H1 (cell line): Measurements from ENCODE around the gene COL10A1. TPM values are rescaled to one million over a fixed set of nuclear protein-coding genes. Genes with fewer than 3 reads are reported as not detected.

ENCODE experiments used
- CTCF ChIA-PET: fragments of 300-600 bp; sonication (Branson Sonifier 250); formaldehyde crosslinking; loops from one replicate; lab custom pipeline; 2021; ENCODE audit not compliant: partially characterized antibody; lab: Charles Lee
- POLR2A ChIA-PET: fragments of 300-600 bp; sonication (Branson Sonifier 250); formaldehyde crosslinking; loops from one replicate; lab custom pipeline; 2021; ENCODE audit warnings: inconsistent platforms; ENCODE audit not compliant: partially characterized antibody; lab: Charles Lee
- DNase-seq, 2 experiments: peaks; one replicate each; pipeline versions ENCODE4 v3.0.0 to v3.0.0-alpha.2; 2010 to 2022; ENCODE audit warnings: low spot score in 2 of 2, low read depth in 1 of 2, mixed read lengths in 1 of 2
- FAIRE-seq: peaks from 2 replicates; lab custom pipeline; 2011; peaks lifted over from hg19 to GRCh38; lab: Jason Lieb, UNC
- H2AFZ ChIP-seq: 2 replicates; pipeline ENCODE4 v1.8.1; 2012; ENCODE audit warnings: low read length, inconsistent platforms
- H2AK5ac ChIP-seq: 2 replicates; pipeline ENCODE4 v1.6.1; 2013; ENCODE audit warnings: low read depth, low read length
- H2BK120ac ChIP-seq: replicated peaks from 2 replicates; pipeline ENCODE3; 2013; ENCODE audit warnings: low read depth, low read length, inconsistent platforms
- H2BK12ac ChIP-seq: 2 replicates; pipeline ENCODE4 v1.6.1; 2013; ENCODE audit warnings: low read depth, low read length
- H2BK15ac ChIP-seq: 2 replicates; pipeline ENCODE4 v1.6.1; 2013; ENCODE audit warnings: low read length
- H2BK20ac ChIP-seq: 2 replicates; pipeline ENCODE4 v1.6.1; 2013; ENCODE audit warnings: low read length
- H2BK5ac ChIP-seq: 2 replicates; pipeline ENCODE4 v1.6.1; 2013; ENCODE audit warnings: low read depth, low read length
- H3K14ac ChIP-seq: 2 replicates; pipeline ENCODE4 v1.6.1; 2013; ENCODE audit warnings: inconsistent platforms; ENCODE audit not compliant: insufficient read length
- H3K18ac ChIP-seq: 2 replicates; pipeline ENCODE4 v1.6.1; 2013; ENCODE audit warnings: low read length; ENCODE audit errors: extremely low read depth
- H3K23ac ChIP-seq: 2 replicates; pipeline ENCODE4 v1.6.1; 2013; ENCODE audit warnings: inconsistent platforms; ENCODE audit not compliant: insufficient read length
- H3K23me2 ChIP-seq: 2 replicates; pipeline ENCODE4 v1.6.1; 2013; ENCODE audit warnings: low read depth, low read length
- H3K27ac ChIP-seq: 2 replicates; pipeline ENCODE4 v1.6.1; 2011; ENCODE audit warnings: low read depth, low read length, inconsistent platforms
- H3K27me3 ChIP-seq, 4 experiments: replicated peaks in 1 of 4; 1 replicate in 1 of 4; 2 replicates in 3 of 4; pipeline versions ENCODE4 v1.6.1 to v1.8.1; 2011 to 2013; ENCODE audit warnings: low read length in 3 of 4, mild to moderate bottlenecking in 3 of 4, inconsistent platforms in 2 of 4, mixed read lengths in 2 of 4, moderate library complexity in 1 of 4; ENCODE audit not compliant: control insufficient read depth in 3 of 4, insufficient read depth in 3 of 4; ENCODE audit errors: extremely low read depth in 1 of 4
- H3K36me3 ChIP-seq, 4 experiments: 2 replicates each; pipeline versions ENCODE4 v1.6.1 to v1.8.1; 2011 to 2013; ENCODE audit warnings: mild to moderate bottlenecking in 4 of 4, low read length in 3 of 4, moderate library complexity in 2 of 4, control low read depth in 1 of 4, inconsistent platforms in 1 of 4; ENCODE audit not compliant: insufficient read depth in 4 of 4, control insufficient read depth in 2 of 4
- H3K4ac ChIP-seq: replicated peaks from 2 replicates; pipeline ENCODE3; 2013; ENCODE audit warnings: low read length, low read depth, mixed read lengths, inconsistent platforms; ENCODE audit not compliant: insufficient read length
- H3K4me1 ChIP-seq, 4 experiments: replicated peaks in 1 of 4; 1 replicate in 1 of 4; 2 replicates in 3 of 4; pipeline versions ENCODE4 v1.6.1 to v1.8.1; 2011 to 2013; ENCODE audit warnings: low read length in 3 of 4, inconsistent platforms in 2 of 4, mixed read lengths in 1 of 4; ENCODE audit not compliant: insufficient read depth in 4 of 4, control insufficient read depth in 3 of 4
- H3K4me2 ChIP-seq, 2 experiments: 2 replicates each; pipeline versions ENCODE4 v1.6.1 to v1.8.1; 2011 to 2013; ENCODE audit warnings: low read depth in 2 of 2, low read length in 2 of 2, control low read depth in 1 of 2, inconsistent platforms in 1 of 2, mild to moderate bottlenecking in 1 of 2; ENCODE audit not compliant: insufficient read depth in 1 of 2
- H3K4me3 ChIP-seq, 4 experiments: fragments of 200-600, 300-600 bp in 1 of 4; sonication (generic), shearing (Covaris generic), sonication (Bioruptor Twin) in 1 of 4; 2 replicates each; pipeline versions ENCODE4 v1.5.1 to v1.8.1; 2011 to 2016; ENCODE audit warnings: low read length in 4 of 4, low read depth in 3 of 4, control low read depth in 2 of 4, inconsistent platforms in 2 of 4, mild to moderate bottlenecking in 2 of 4, mixed read lengths in 1 of 4, moderate library complexity in 1 of 4; ENCODE audit not compliant: insufficient read depth in 2 of 4; ENCODE audit errors: extremely low read depth in 1 of 4
- H3K56ac ChIP-seq: replicated peaks from 2 replicates; pipeline ENCODE3; 2013; ENCODE audit warnings: low read depth, mild to moderate bottlenecking, mixed read lengths, low read length, inconsistent platforms; ENCODE audit not compliant: insufficient read length
- H3K79me1 ChIP-seq: 2 replicates; pipeline ENCODE4 v1.6.1; 2013; ENCODE audit warnings: low read depth, low read length, control low read depth
- H3K79me2 ChIP-seq, 2 experiments: 2 replicates each; pipeline versions ENCODE4 v1.6.1 to v1.8.1; 2012 to 2013; ENCODE audit warnings: low read length in 2 of 2, mild to moderate bottlenecking in 2 of 2, inconsistent platforms in 1 of 2; ENCODE audit not compliant: insufficient read depth in 2 of 2, control insufficient read depth in 1 of 2
- H3K9ac ChIP-seq, 4 experiments: replicated peaks in 1 of 4; 1 replicate in 1 of 4; 2 replicates in 3 of 4; pipeline versions ENCODE4 v1.6.1 to v1.8.1; 2011 to 2013; ENCODE audit warnings: low read depth in 3 of 4, low read length in 3 of 4, control low read depth in 2 of 4, mild to moderate bottlenecking in 2 of 4, moderate library complexity in 2 of 4, inconsistent platforms in 1 of 4; ENCODE audit errors: extremely low read depth in 1 of 4
- H3K9me3 ChIP-seq, 2 experiments: 2 replicates each; pipeline versions ENCODE4 v1.6.1 to v1.8.1; 2012 to 2013; ENCODE audit warnings: mild to moderate bottlenecking in 2 of 2, moderate library complexity in 2 of 2, control low read depth in 1 of 2, inconsistent platforms in 1 of 2, low read depth in 1 of 2, low read length in 1 of 2, mixed read lengths in 1 of 2; ENCODE audit not compliant: insufficient read depth in 2 of 2
- H4K20me1 ChIP-seq, 2 experiments: replicated peaks in 1 of 2; 2 replicates each; pipeline versions ENCODE3 to v1.8.1; 2011 to 2013; ENCODE audit warnings: inconsistent platforms in 2 of 2, low read length in 2 of 2, mild to moderate bottlenecking in 1 of 2; ENCODE audit not compliant: insufficient read depth in 2 of 2, control insufficient read depth in 1 of 2
- H4K5ac ChIP-seq: 2 replicates; pipeline ENCODE4 v1.6.1; 2013; ENCODE audit warnings: low read length, low read depth, mixed read lengths, inconsistent platforms; ENCODE audit not compliant: insufficient read length
- H4K8ac ChIP-seq: 2 replicates; pipeline ENCODE4 v1.8.0; 2013; ENCODE audit warnings: mild to moderate bottlenecking, moderate library complexity, low read length, inconsistent platforms; ENCODE audit not compliant: insufficient read depth; ENCODE audit errors: extremely low read depth
- H4K91ac ChIP-seq: replicated peaks from 2 replicates; pipeline ENCODE3; 2013; ENCODE audit warnings: low read length, mixed read lengths, inconsistent platforms; ENCODE audit not compliant: insufficient read length
- NRF1 ChIP-seq: IDR thresholded peaks from 2 replicates; pipeline ENCODE4 v1.6.1; 2011; ENCODE audit warnings: mild to moderate bottlenecking, low read depth, low read length, improper control_type of control experiment
- SIRT6 ChIP-seq: IDR thresholded peaks from one replicate; pipeline ENCODE4 v1.7.1; 2012; ENCODE audit warnings: low read length, inconsistent platforms
- WGBS, 2 experiments: shearing (Covaris generic) in 1 of 2; methylation state at CpG; one replicate each; pipeline versions ENCODE4 v1.1.6 to v1.1.7; 2013 to 2015; ENCODE audit warnings: low lambda C conversion rate in 2 of 2, mixed read lengths in 2 of 2, inconsistent platforms in 1 of 2, low coverage in 1 of 2, missing lambda C conversion rate in 1 of 2; ENCODE audit not compliant: insufficient replicate concordance in 2 of 2, insufficient coverage in 1 of 2, insufficient read length in 1 of 2; ENCODE audit errors: extremely low coverage in 1 of 2, missing lambda C conversion rate in 1 of 2; 5-methylcytosine and 5-hydroxymethylcytosine counted together
- polyA plus RNA-seq, 7 experiments: library from polyadenylated mRNA; depleted of rRNA in 3 of 7; stranded (reverse) in 5 of 7; unstranded in 2 of 7; fragments of >200 nt in 5 of 7; fragments of 200-250 nt in 2 of 7; gene quantifications; 1 replicate in 5 of 7; 2 replicates in 1 of 7; 4 replicates in 1 of 7; pipeline versions ENCODE4 v1.2.1 to v1.2.3, GENCODE V29; 2011 to 2013; ENCODE audit warnings: missing spikeins in 2 of 7, mixed read lengths in 2 of 7
- total RNA-seq: library from RNA; stranded (reverse); fragmentation: NEBNext Ultra II Directional; extraction: Animal tissue kit (Norgen Biotek cat#: 25700); gene quantifications from 2 replicates; pipeline ENCODE4 v1.2.1, GENCODE V29; 2021
- TF ChIP-seq, protein P1 (sequence below): IDR thresholded peaks from 2 replicates; pipeline ENCODE4 v1.6.1; 2012; ENCODE audit warnings: inconsistent platforms

COL10A1 gene
- total and polyA plus RNA-seq, 2 of the 8 experiments (the other 6 are each of a cell fraction or from before 2014, with no cell fraction given), result not detected

DNA sequence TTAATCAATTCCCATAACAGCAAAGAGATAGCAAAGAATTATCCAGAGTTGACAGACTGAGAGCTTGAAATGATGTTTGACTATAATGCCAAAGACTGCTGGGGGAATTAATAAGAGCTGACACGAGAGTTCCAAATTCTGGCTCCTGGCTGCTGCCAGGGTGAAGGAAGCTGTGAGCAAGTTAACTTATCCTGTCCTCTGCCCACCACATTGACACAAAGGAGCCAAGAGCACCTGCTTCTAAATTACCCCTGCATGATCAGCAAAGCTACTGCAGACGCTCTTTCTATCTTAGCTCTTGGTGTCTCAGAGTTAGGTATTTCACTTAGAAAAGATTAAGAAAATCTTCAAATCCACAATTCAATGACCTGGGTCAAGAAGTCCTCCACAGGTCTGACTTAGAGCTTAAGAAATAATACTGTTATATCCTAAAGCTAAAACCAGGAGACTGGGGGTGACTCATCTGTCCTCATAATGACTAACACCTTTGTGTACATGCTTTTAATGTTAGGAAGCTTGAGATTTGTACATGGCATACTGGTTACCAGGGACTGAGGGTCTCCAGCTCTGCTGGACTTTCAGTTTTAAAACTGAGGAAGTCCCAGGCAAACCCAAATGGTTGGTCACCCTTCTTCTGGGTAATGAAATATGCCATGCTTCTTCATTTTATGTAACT, 52.0 kb downstream of the COL10A1 start:
- no peak overlapping the region for H2AK5ac ChIP-seq
- H2BK15ac ChIP-seq, result no peak overlapping the region
- ChIA-PET CTCF (interaction anchor here (0.9 to 1.8 kb wide), 3 partner anchors 8 to 62 kb away, joined by 3 to 11 read pairs (median 4); partner anchors contain the start of gene FRK), POLR2A (interaction anchor here (1.1 kb wide), 2 partner anchors 27 to 33 kb away, joined by 3 read pairs; partner anchors contain the start of gene NT5DC1)
- no peak overlapping the region for H2BK5ac ChIP-seq
- FAIRE-seq (no peak), DNase-seq (no peak)
- H3K79me1 ChIP-seq, result no peaks in the 10 kb centered on the region
- H3K18ac ChIP-seq, result no peak overlapping the region
- H3K23ac ChIP-seq, result no peak overlapping the region
- 85% methylated on average over 2 of the region's 2 CpGs; no CpG with 5 or more reads in 1 of the 2 experiments for WGBS, 2 experiments
- peaks cover 0 to 1% (median 0%) of the 10 kb centered on the region in 4 experiments; a peak in 1 of 7 replicates for H3K27me3 ChIP-seq
- no peak overlapping the region for H3K27ac ChIP-seq
- no peaks in the 10 kb centered on the region for H3K79me2 ChIP-seq
- H2BK120ac ChIP-seq, result no peak overlapping the region
- H3K56ac ChIP-seq, result no peak overlapping the region
- no peaks in the 10 kb centered on the region for H3K4me1 ChIP-seq
- H4K5ac ChIP-seq, result no peak overlapping the region
- no peaks in the 10 kb centered on the region for H3K23me2 ChIP-seq
- H4K8ac ChIP-seq, result no peak overlapping the region
- no peak overlapping the region for H2AFZ ChIP-seq
- no peaks in the 10 kb centered on the region for H3K36me3 ChIP-seq
- H4K91ac ChIP-seq, result no peak overlapping the region
- no peaks in the 10 kb centered on the region for H3K9me3 ChIP-seq
- no peak overlapping the region for H2BK12ac ChIP-seq
- H2BK20ac ChIP-seq, result no peak overlapping the region
- no peak overlapping the region for H3K4me3 ChIP-seq
- H3K4me2 ChIP-seq, result no peak overlapping the region
- no peak overlapping the region for H3K14ac ChIP-seq
- no peak overlapping the region for H3K4ac ChIP-seq
- TF ChIP-seq NRF1 (no peak), SIRT6 (no peak)
- TF ChIP-seq, protein P1, sequence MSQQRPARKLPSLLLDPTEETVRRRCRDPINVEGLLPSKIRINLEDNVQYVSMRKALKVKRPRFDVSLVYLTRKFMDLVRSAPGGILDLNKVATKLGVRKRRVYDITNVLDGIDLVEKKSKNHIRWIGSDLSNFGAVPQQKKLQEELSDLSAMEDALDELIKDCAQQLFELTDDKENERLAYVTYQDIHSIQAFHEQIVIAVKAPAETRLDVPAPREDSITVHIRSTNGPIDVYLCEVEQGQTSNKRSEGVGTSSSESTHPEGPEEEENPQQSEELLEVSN, result no peak
- H3K9ac ChIP-seq, result no peak overlapping the region
- no peaks in the 10 kb centered on the region for H4K20me1 ChIP-seq
